GM18505 (cell line): ENCODE data around the gene SLC7A9.

Experiments used
- ATAC-seq: cut with Tn5 transposase; IDR thresholded peaks from one replicate; pipeline ENCODE4 v1.9.1; 2021; ENCODE audit not compliant: unreplicated experiment
- POLR2A ChIP-seq: IDR thresholded peaks from 4 replicates; pipeline ENCODE4 v1.6.1; 2011; ENCODE audit warnings: borderline replicate concordance; ENCODE audit not compliant: insufficient read depth, insufficient read length; ENCODE audit errors: extremely low read depth

SLC7A9 gene

DNA sequence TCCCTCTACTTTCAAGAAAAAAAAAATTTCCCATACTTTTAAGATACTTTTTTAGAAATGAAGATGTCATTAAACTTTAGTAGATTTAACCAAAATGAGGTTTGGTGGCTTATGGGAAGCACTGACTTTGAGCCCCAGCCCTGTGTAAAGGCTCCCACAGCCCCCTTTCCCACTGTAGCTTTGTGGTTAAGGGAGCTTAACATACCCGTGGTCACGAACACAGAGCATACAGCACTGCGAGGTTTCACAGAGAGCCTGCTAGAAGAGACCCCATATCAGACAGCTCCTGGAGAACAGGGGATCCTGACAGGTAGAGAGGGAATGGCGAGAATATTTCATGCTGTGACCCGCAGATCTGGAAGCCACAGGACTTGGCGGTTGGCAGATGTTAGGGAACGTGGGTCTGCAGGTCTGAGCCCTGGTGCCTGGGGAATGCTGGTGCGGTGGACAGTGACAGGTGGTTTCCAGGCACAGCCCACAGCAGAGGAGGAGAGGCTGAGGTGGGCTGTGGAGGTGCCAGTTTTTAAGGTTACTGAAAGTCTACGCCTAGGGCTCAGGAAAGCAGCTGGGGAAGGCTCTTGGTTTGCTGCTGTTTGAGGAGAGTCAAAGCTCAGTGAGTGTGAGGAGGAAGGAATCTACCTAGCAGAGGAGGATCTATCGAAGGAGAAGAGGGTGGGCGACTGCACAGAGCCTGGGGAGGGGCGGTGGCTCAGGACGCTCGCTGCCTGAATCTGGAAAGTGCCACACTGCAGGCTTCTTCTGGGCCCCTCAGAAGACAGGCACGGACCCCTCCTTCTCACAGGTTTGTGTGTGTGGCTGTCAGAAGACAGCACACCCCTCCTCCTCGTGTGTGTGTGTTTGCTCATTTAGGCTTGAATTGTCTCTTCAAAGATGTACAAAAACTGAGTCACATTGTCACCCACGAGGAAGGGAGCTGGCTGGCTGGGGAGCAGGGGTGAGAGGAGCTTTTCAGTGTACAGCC is 49.9 kb downstream of the SLC7A9 start:
- TF ChIP-seq POLR2A = no peak
- ATAC-seq = no peak

DNA sequence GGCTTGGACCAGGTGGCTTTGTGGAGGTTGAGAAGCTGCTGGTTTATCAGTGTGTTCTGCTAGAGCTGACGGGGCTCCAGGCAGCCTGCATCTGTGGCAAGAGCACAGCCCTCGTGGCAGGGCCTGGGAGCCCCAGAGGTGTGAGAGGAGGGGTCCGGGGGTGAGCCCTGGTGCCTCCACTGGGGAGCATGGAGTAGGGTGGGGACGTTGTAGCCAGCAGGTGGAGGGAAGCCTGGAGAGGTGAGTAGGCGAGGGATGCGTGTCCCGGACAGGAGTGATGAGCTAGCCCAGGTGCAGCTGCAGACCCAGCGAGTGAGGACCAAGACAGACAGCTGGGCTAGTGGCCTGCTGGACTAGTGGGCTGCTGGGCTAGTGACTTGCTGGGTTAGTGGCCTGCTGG is 51.0 kb downstream of the SLC7A9 start:
- no peak for TF ChIP-seq POLR2A
- ATAC-seq = no peak

DNA sequence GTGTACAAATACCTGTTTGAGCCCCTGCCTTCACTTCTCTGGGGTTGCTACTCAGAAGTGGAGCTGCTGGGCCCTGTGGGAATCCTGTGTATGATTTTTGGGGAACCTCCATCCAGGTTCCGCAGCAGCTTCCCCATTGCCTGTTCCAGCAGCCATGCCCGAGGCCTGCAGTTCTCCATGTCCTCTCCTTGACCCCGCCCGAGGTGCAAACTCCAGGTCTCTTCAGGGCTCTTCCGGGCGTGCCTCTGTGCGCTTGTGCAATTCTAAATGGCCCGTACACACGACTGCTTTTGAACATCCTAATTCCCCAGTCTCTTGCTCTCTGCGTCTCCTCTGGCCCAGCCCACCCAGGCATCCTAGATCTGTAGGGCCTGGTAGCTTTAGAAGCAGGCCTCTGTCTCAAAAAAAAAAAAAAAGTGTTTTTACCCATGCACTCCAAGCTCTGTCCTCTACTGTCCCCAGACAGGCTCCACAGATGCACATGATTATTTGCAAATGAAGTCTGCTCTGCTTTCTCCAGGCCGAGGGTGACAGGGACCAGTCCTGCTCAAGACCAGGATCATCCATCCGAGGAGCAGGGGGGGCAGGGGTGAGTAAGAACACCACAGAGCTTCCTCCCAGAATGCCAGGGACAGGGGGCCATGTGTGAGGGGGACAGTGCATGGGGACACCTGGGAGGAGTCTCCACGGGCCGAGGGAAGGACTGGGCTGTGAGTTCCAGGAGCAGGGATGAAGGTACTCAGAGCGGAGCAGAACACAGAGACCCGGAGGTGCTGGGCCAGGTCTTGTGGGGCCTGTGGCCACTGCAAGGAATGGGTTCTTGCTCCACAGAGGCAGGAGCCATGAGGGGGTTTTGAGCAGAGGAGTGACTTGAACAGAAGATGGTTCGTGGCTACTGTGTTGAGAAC is 51.7 kb downstream of the SLC7A9 start:
- no peak for ATAC-seq
- TF ChIP-seq POLR2A = no peak

DNA sequence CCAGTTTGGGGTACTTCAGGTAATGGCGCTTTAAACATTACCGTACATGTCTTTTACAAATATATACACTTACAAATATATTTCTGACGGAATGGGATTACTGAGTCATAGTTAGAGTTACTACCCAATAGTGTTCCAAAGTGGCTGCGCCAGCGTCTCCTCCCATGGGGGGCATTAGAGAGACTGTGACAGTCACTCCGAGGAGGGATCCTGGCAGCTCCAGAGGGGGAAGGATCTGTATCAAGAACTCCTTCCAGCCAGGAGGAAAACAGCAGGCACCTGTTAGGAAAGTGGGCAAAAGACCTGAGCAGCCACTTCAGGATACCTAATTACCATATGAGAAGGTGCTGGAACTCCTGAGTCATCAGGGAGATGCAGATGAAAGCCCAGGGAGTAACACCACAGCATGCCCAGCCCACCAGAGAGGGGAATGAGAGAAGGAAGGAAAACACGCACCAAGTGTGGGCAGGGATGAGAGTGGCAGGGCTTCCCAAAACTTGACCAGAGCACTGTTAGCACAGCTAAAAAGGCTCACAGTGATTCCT is 52.9 kb downstream of the SLC7A9 start:
- TF ChIP-seq POLR2A = no peak

DNA sequence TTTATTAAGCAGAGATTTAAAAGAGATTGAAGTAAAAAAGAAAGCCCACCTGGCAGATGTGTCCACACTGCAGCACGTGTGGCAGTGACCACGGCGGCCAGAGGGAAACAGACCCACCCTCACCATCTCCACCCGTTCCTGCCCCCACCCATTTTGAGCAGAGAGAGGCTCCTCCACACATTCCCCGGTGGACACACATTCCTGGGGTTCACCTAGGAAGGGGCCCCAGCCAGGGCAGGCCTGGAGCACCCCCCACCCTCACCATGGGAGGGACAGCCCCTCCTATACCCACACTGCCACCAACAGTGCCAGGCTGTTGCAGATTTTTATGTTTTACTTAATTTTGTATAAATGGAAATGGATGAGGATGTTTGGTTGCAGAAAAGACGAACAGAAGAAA is 54.9 kb downstream of the SLC7A9 start:
- no peak for ATAC-seq

More for the DNA sequence above, 52.9 kb downstream of the SLC7A9 start:
- ATAC-seq = no peak

DNA sequence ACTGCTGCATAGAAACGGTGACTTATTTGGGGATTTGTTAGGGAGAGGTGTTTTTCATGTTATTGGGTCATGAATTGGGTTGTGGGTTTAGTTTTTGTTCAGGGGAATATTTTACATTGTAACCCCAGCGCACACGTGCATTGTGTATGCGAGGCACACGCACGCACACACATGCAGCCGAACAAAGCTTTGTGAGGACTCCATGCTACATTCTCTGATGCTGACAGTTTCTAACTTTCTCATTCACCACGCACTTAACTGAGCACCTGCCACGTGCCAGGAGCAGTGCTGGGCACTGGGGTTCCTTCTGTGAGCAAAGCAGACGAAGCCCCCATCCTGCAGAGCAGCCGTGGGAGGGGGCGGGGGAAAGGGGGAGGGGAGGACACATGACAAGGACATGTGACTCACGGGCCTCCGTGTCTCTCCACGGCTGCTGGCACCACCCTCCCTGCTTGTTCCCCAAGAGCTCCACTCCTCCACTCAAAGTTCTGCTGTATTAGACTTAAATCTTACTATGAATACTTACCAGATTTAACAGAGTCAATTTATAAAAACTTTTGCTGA is 55.6 kb downstream of the SLC7A9 start:
- no peak for TF ChIP-seq POLR2A
- ATAC-seq = no peak

More for the DNA sequence above, 54.9 kb downstream of the SLC7A9 start:
- TF ChIP-seq POLR2A = no peak

DNA sequence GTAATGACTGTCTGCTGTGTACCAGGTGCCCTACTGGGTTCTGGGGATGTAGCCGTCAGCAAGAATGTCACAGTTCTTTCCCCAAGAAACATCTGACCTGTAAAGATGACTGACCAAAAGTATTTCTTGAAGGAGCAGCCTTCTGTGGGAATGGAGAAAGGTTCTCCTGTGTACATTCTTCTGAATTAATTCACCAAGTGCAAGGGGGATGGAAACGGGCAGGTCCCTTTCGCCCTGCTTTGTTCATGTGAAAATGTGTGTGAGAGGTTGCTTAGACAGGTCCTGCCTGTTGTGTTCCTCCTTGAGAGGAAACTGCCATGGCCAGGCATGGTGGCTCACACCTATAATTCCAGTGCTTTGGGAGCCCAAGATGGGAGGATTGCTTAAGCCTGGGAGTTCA is 57.0 kb downstream of the SLC7A9 start:
- ATAC-seq = no peak
- no peak for TF ChIP-seq POLR2A

DNA sequence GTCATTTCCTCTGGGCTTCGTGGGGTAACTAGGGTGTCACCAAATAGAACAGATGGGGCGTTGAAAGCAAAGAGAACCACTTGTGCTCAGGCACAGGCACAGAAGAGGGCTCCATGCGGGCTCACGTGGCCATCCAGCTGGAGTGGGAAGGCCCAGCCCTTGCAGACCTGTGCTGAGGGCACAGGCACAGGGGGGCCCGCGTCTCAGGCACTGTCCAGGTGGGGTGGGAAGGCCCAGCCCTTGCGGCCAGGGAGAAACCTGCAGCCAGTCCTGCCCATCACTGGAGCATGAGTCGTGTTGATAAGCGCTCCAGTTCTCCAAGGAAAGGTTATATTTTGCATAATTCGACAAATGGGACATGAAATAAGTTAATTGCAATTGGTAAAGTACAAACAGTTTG is 57.5 kb downstream of the SLC7A9 start:
- TF ChIP-seq POLR2A = no peak
- no peak for ATAC-seq

DNA sequence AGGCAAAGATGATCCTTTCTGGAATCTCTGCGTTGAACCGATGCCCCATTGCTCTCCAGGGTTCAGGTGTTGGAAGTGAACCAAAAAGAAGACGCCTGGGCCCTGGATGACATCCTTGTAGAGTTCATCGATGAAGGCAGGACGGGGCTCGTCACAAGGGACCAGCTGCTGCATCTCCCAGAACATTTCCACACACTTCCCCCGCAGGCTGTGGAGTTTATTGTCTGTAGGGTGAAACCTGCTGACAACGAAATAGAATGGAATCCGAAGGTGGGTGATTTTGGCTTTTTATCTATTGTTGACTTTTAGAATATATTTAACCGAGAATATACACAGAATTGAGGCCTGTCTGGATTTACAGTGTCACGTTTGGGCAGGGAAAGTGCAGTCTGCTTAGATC is 58.4 kb downstream of the SLC7A9 start:
- no peak for ATAC-seq
- no peak for TF ChIP-seq POLR2A

DNA sequence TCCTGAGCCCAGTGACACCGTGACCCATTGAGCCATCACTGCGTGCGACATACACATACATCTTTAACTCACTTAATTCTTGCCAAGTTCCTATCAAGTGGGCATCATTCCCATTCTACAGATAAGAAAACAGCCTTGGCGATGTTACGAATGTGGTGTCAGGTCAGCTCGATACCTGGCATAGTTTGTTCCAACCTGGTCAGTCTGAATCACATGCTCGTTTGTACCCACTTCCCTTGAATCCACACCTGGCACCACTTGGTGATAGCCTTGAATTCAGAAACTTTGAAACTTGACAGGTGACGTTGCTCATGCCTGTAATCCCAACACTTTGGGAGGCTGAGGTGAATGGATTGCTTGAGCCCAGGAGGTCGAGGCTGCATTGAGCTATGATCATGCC is 59.1 kb downstream of the SLC7A9 start:
- no peak for ATAC-seq
- no peak for TF ChIP-seq POLR2A

DNA sequence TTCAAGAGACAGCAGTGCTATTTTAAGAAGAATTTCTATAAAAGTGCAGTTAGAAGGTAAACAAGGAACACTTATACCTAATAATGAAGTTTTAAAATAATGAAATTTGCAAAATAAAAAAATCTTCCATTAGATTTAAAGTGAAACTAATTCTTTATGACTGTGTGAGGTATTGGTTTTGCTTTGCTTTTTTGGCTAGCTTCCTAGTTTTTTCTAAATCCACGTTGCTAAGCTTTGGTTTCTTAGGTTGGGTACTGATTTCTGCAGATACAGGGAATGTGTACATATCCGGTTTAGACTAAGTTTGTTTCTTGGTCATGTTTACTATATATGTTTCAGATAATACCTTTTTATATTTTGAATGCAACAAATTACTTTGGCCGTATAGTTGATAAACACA is 59.8 kb downstream of the SLC7A9 start:
- TF ChIP-seq POLR2A = no peak
- ATAC-seq = no peak

DNA sequence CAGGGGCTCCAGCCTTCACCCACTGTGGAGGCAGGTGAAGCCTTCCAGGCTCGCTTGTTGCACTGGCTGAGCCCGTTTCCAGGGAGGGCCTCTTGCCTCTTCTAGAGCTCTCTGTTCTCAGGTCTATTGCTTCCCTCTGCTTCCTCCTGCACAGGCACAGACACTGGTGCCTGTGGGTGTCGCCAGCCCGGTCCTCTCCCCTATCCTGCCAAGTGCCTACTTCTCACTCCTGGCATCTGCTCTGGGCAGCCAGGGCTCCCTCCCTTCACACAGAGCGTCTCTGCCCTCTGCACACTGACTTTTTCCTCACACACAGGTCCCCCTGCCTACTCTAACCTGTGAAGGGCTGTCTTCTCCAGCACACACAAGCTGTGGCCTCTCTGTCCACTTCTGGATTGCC is 60.3 kb downstream of the SLC7A9 start:
- no peak for ATAC-seq
- no peak for TF ChIP-seq POLR2A

DNA sequence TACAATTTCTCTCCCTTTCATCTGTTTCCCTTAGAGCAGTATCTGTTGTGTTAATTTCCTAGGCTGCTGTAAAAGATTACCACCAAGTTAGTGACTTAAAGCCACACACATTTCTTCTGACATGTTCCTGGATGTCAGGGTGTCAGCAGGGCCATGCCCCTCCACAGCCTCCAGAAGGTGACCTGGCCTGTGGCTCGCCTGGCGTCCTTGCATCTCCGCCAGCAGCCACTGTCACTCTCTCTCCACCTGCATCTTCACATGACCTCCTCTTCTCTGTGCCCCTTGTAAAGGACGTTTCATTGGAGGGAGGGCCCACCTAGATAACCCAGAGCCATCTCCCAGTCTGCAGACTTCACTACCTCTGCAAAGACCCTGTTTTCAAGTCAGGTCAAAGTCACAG is 61.3 kb downstream of the SLC7A9 start:
- TF ChIP-seq POLR2A = no peak
- ATAC-seq = no peak
